Measurements from ENCODE around the gene FOXD4L6. TPM values are rescaled to one million over a fixed set of nuclear protein-coding genes. Genes with fewer than 3 reads are reported as not detected.
"Not testable (repeated sequence)": the region's sequence is repeated elsewhere in the genome, so short reads cannot be mapped to it uniquely, and the experiment has no call there.

The FOXD4L6 gene
- not detected for total RNA-seq

GRCh38 chr9:41128581-41128980, at the start of gene FOXD4L6:
Gene FOXD4L6, minus strand, starts transcription at chr9:41128681. Its CDS starts 298 bp downstream, at chr9:41128383.
- H3K4me1 ChIP-seq; H3K9me3 ChIP-seq; DNase-seq (ENCODE audit: low spot score); H3K27me3 ChIP-seq; H3K27ac ChIP-seq; H3K36me3 ChIP-seq; H3K4me3 ChIP-seq: not testable (repeated sequence)

GRCh38 chr9:41174994-41175393, 46.5 kb upstream of the FOXD4L6 start:
- not testable (repeated sequence) for H3K9me3 ChIP-seq; DNase-seq (ENCODE audit: low spot score); H3K4me1 ChIP-seq; H3K27me3 ChIP-seq; H3K4me3 ChIP-seq; H3K36me3 ChIP-seq; H3K27ac ChIP-seq

- not testable (repeated sequence) for H3K27ac ChIP-seq; H3K9me3 ChIP-seq; H3K36me3 ChIP-seq; DNase-seq (ENCODE audit: low spot score); H3K27me3 ChIP-seq; H3K4me1 ChIP-seq; H3K4me3 ChIP-seq
Observed at GRCh38 chr9:41150116-41150515, 21.6 kb upstream of the FOXD4L6 start.

GRCh38 chr9:41141878-41142277, 13.4 kb upstream of the FOXD4L6 start:
- H3K4me3 ChIP-seq; H3K27me3 ChIP-seq; H3K9me3 ChIP-seq; H3K4me1 ChIP-seq; DNase-seq (ENCODE audit: low spot score); H3K27ac ChIP-seq; H3K36me3 ChIP-seq: not testable (repeated sequence)

GRCh38 chr9:41126746-41127446, 1.6 kb downstream of the FOXD4L6 start:
- DNase-seq (ENCODE audit: low spot score); H3K27me3 ChIP-seq; H3K36me3 ChIP-seq; H3K27ac ChIP-seq; H3K4me3 ChIP-seq; H3K9me3 ChIP-seq; H3K4me1 ChIP-seq: not testable (repeated sequence)

GRCh38 chr9:41125936-41126335, 2.5 kb downstream of the FOXD4L6 start:
- not testable (repeated sequence) for H3K27me3 ChIP-seq; H3K4me1 ChIP-seq; H3K36me3 ChIP-seq; H3K9me3 ChIP-seq; DNase-seq (ENCODE audit: low spot score); H3K4me3 ChIP-seq; H3K27ac ChIP-seq

- not testable (repeated sequence) for H3K4me1 ChIP-seq; H3K27me3 ChIP-seq; H3K27ac ChIP-seq; H3K36me3 ChIP-seq; DNase-seq (ENCODE audit: low spot score); H3K4me3 ChIP-seq; H3K9me3 ChIP-seq
Observed at GRCh38 chr9:41125109-41125658, 3.3 kb downstream of the FOXD4L6 start.

- H3K27ac ChIP-seq; H3K27me3 ChIP-seq; H3K36me3 ChIP-seq; H3K4me3 ChIP-seq; DNase-seq (ENCODE audit: low spot score); H3K9me3 ChIP-seq; H3K4me1 ChIP-seq: not testable (repeated sequence)
Observed at GRCh38 chr9:41124250-41125108, 4.0 kb downstream of the FOXD4L6 start.

GRCh38 chr9:41123812-41124211, 4.7 kb downstream of the FOXD4L6 start:
- not testable (repeated sequence) for H3K27me3 ChIP-seq; H3K9me3 ChIP-seq; DNase-seq (ENCODE audit: low spot score); H3K36me3 ChIP-seq; H3K27ac ChIP-seq; H3K4me1 ChIP-seq; H3K4me3 ChIP-seq

- H3K4me3 ChIP-seq; DNase-seq (ENCODE audit: low spot score); H3K4me1 ChIP-seq; H3K27ac ChIP-seq; H3K27me3 ChIP-seq; H3K36me3 ChIP-seq; H3K9me3 ChIP-seq: not testable (repeated sequence)
Observed at GRCh38 chr9:41123396-41123795, 5.1 kb downstream of the FOXD4L6 start.

GRCh38 chr9:41120696-41121095, 7.8 kb downstream of the FOXD4L6 start:
- DNase-seq (ENCODE audit: low spot score); H3K36me3 ChIP-seq; H3K9me3 ChIP-seq; H3K4me1 ChIP-seq; H3K27me3 ChIP-seq; H3K4me3 ChIP-seq; H3K27ac ChIP-seq: not testable (repeated sequence)

- not testable (repeated sequence) for H3K36me3 ChIP-seq; H3K27me3 ChIP-seq; H3K4me3 ChIP-seq; H3K4me1 ChIP-seq; H3K27ac ChIP-seq; DNase-seq (ENCODE audit: low spot score); H3K9me3 ChIP-seq
Observed at GRCh38 chr9:41119719-41120118, 8.8 kb downstream of the FOXD4L6 start.

GRCh38 chr9:41119311-41119710, 9.2 kb downstream of the FOXD4L6 start:
- H3K4me3 ChIP-seq; H3K4me1 ChIP-seq; H3K36me3 ChIP-seq; H3K27me3 ChIP-seq; H3K9me3 ChIP-seq; H3K27ac ChIP-seq; DNase-seq (ENCODE audit: low spot score): not testable (repeated sequence)

GRCh38 chr9:41113348-41113747, 15.1 kb downstream of the FOXD4L6 start:
- DNase-seq (ENCODE audit: low spot score); H3K4me3 ChIP-seq; H3K27ac ChIP-seq; H3K9me3 ChIP-seq; H3K4me1 ChIP-seq; H3K36me3 ChIP-seq; H3K27me3 ChIP-seq: not testable (repeated sequence)

- H3K27ac ChIP-seq; H3K36me3 ChIP-seq; H3K4me1 ChIP-seq; H3K4me3 ChIP-seq; H3K27me3 ChIP-seq; H3K9me3 ChIP-seq; DNase-seq (ENCODE audit: low spot score): not testable (repeated sequence)
Observed at GRCh38 chr9:41111414-41111813, 17.1 kb downstream of the FOXD4L6 start.

Measured in right atrium auricular region (tissue), 2 donors.